ENCODE data around the gene TMEM79. TPM values are rescaled to one million over a fixed set of nuclear protein-coding genes. Genes with fewer than 3 reads are reported as not detected.

The TMEM79 gene
- total and polyA plus RNA-seq, 3 experiments from 2014 or later = 5.6 to 11.2 (median 10.8) TPM

DNA sequence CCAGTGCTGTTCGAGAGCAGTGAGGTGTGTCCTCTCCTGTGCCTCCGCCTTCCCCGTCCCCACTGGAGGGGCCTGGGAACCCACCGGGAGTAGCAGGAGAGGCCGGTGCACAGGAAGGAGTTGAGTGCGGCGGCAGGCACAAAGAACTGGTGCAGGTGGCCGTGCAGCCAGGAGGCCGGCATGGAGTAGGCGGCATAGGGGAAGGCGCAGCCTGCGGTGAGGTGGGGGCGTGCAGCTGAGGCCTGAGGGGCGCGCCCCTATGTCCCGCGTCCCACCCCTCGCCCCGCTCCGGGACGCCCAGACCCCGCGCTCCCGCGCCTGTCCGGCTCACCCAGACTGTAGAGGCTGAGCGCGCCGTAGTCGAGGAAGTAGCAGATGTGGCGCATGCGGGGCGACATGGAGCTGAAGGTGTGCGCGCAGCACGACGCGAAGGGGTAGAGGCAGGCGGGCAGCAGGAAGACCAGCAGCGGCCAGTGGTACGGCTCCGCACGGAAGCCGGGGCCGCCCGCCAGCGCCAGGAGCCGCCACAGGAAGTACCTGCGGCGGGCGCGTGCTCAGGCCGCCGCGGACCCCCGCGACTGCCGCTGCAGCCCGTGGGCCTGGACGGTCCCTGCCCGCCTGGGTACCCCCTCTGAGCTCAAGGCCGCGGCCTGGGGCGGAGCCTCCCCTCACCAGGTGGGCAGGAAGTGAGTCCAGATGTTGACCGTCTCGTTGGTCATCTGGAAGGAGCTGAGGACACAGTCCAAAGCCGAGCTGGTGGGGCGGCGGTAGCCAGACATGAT lies 38.5 kb upstream of the TMEM79 start:
- no peak overlapping the region for H3K27ac ChIP-seq (ENCODE audit: low read depth, low read length)
- no peaks in the 10 kb centered on the region for H3K9me3 Mint-ChIP-seq
- ChIA-PET CTCF (interaction anchor here (0.8 to 2.2 kb wide), 2 partner anchors 17 to 21 kb away, joined by 3 to 5 read pairs; no protein-coding TSS in a partner anchor), POLR2A (interaction anchor here (0.6 to 0.8 kb wide), 2 partner anchors 33 to 99 kb away, joined by 3 to 4 read pairs; partner anchors contain the start of gene PMF1)
- peaks cover 7% of the 10 kb centered on the region for H3K36me3 ChIP-seq (ENCODE audit: insufficient read depth, low read length)
- peak overlapping the region; percentile 78 to 94 (median 87) for H3K4me3 Mint-ChIP-seq
- H3K36me3 Mint-ChIP-seq = peaks cover 0 to 23% (median 2%) of the 10 kb centered on the region in 3 donors
- H3K27ac Mint-ChIP-seq = peak overlapping the region; percentile 46 to 89 (median 76)
- H3K4me3 ChIP-seq (ENCODE audit: low read length) = peak overlapping the region; percentile 63
- H3K9me3 ChIP-seq (ENCODE audit: low read length) = no peaks in the 10 kb centered on the region
- H3K27me3 Mint-ChIP-seq = peaks cover 0 to 1% of the 10 kb centered on the region in 2 donors
- peak; percentile 7 to 61 (median 22) for DNase-seq
- peaks cover 16% of the 10 kb centered on the region for H3K4me1 ChIP-seq (ENCODE audit: insufficient read depth, low read length)
- H3K4me1 Mint-ChIP-seq = peaks cover 15 to 21% (median 16%) of the 10 kb centered on the region in 3 donors
- no peaks in the 10 kb centered on the region for H3K27me3 ChIP-seq (ENCODE audit: insufficient read depth, low read length, poor library complexity, severe bottlenecking)

GRCh38 chr1:156246241-156246780 lies 37.8 kb upstream of the TMEM79 start:
- ChIA-PET POLR2A (interaction anchor here (1.2 kb wide), 1 partner anchor 36 kb away, joined by 3 read pairs; the partner anchor contains the start of gene SMG5), CTCF (interaction anchor here (0.8 to 2.2 kb wide), 2 partner anchors 17 to 21 kb away, joined by 3 to 5 read pairs; no protein-coding TSS in a partner anchor)
- Histone ChIP-seq H3K36me3 (ENCODE audit: insufficient read depth, low read length) (peaks cover 13% of the 10 kb centered on the region), H3K4me1 (ENCODE audit: insufficient read depth, low read length) (peaks cover 16% of the 10 kb centered on the region), H3K4me3 (ENCODE audit: low read length) (peak overlapping the region; percentile 63), H3K27me3 (ENCODE audit: insufficient read depth, low read length, poor library complexity, severe bottlenecking) (no peaks in the 10 kb centered on the region), H3K27ac (ENCODE audit: low read depth, low read length) (no peak overlapping the region), H3K9me3 (ENCODE audit: low read length) (no peaks in the 10 kb centered on the region)
- no peaks in the 10 kb centered on the region for H3K9me3 Mint-ChIP-seq
- peaks cover 0 to 1% of the 10 kb centered on the region in 2 donors for H3K27me3 Mint-ChIP-seq
- H3K4me1 Mint-ChIP-seq = peaks cover 15 to 21% (median 16%) of the 10 kb centered on the region in 3 donors
- no peak for DNase-seq
- peak overlapping the region; percentile 21 to 89 (median 59) for H3K27ac Mint-ChIP-seq
- H3K36me3 Mint-ChIP-seq = peaks cover 0 to 24% (median 0%) of the 10 kb centered on the region in 3 donors
- peak overlapping the region in 6 of 7 donors; percentile 50 to 77 (median 60) for H3K4me3 Mint-ChIP-seq

DNA sequence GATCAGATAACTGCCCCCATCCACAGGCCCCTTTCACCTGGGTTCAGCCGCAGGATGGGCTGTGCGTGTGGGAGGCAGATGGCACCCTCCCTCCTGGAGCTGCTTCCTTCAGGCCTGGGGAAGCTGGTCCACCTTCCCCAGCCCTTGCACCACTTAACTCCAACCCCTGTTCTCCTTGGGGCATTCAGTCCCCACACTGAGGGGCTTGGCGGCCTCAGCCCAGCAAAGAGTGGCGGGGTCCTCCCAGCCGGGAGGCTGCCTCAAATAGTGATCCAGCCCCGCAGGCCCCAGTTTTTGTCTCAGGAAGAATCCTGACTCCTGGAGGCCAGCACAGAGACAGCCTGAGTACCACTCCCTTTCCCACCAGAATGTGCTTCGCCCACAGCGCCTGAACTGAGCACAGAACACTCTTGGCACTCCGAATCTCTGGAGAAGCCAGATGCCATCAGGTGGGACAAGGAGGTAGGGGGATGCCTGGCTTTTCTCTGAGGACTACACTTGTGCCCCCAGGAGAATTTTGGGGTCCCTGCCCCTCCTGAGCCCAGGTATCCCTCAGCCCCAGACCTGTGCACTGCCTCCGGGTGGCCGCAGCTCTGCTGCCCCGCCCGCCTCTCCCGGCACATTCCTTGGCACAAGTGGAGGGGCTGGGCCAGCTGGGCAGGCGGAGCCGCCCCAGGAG lies 37.2 kb upstream of the TMEM79 start:
- Histone ChIP-seq H3K27me3 (ENCODE audit: insufficient read depth, low read length, poor library complexity, severe bottlenecking) (no peaks in the 10 kb centered on the region), H3K4me1 (ENCODE audit: insufficient read depth, low read length) (peaks cover 16% of the 10 kb centered on the region), H3K27ac (ENCODE audit: low read depth, low read length) (no peak overlapping the region), H3K4me3 (ENCODE audit: low read length) (no peak overlapping the region), H3K9me3 (ENCODE audit: low read length) (no peaks in the 10 kb centered on the region), H3K36me3 (ENCODE audit: insufficient read depth, low read length) (peaks cover 19% of the 10 kb centered on the region)
- H3K4me3 Mint-ChIP-seq = peak overlapping the region in 6 of 7 donors; percentile 40 to 68 (median 54)
- peaks cover 0 to 1% of the 10 kb centered on the region in 2 donors for H3K27me3 Mint-ChIP-seq
- no peaks in the 10 kb centered on the region for H3K9me3 Mint-ChIP-seq
- peak overlapping the region in 1 of 8 donors; percentile 89 for H3K27ac Mint-ChIP-seq
- peaks cover 15 to 21% (median 16%) of the 10 kb centered on the region in 3 donors for H3K4me1 Mint-ChIP-seq
- CTCF ChIA-PET = interaction anchor here (2.2 kb wide), 1 partner anchor 22 kb away, joined by 5 read pairs; no protein-coding TSS in a partner anchor
- peaks cover 0 to 30% (median 0%) of the 10 kb centered on the region in 3 donors for H3K36me3 Mint-ChIP-seq
- DNase-seq = no peak
- POLR2A ChIA-PET = interaction anchor here (1.2 kb wide), 1 partner anchor 35 kb away, joined by 3 read pairs; the partner anchor contains the start of gene SMG5

DNA sequence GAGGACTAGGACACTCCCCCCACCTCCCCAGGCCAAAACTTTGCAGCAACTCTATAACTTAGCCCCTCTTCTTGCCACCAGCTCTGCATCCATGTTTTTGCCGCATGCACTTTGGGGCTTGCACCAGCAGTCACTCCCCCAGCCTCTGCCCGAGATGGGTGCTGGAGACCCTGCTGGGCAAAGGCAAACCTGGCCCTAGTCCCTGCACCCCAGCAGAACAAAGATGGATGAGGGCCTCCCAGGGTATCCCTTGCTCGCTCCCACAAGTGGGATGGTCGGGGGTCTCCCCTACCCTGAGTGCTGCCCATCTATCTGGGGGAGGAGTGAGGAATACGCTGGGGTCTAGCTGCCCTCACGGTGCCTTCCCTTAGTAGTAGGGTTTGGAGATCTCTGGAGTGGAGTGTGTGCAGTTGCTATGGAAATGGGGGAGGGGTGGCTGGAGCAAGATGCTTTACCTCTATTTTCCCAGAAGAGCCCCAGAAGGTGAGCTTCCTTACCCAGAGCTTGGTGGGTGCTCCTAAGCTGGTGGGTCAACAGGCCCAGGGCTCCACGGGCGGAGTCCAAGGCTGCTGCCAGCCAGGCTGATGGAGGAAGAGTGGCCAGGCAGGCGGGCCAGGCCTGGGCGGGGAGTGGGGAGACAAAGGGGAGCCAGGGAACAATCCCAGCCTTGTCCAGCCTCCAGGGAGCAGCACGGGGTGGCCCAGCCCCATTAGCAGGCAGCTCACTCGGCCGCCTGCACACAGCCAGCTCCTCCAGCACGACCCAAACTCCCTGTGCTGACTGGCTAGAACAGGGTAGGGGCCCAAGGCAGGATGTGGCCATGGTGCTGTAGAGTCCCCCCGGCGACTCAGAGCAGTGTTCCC lies 36.4 kb upstream of the TMEM79 start, which contains the start of gene PAQR6:
TSS of gene PAQR6 (minus strand) at position 597 of the 863 bp plus-strand sequence. CDS start 1,325 bp downstream, outside the sequence.
- peaks cover 15 to 21% (median 16%) of the 10 kb centered on the region in 3 donors for H3K4me1 Mint-ChIP-seq

DNA sequence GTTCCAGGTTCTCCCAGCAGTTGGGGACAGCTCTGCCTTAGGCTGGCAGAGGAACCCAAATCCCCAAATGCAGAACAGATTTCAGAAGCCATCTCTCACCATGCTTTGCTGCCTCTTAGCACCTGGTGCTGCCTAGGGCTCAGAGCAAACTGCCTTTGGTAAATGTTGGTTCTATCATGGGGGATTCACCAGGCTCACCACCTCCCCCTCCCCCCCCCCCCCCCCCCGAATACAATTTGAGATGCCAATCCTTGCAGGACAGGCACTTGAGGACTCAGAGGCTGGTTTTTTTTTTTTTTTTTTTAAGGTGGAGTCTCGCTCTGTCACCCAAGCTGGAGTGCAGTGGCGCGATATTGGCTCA lies 35.8 kb upstream of the TMEM79 start:
- no peak for DNase-seq
- POLR2A ChIA-PET = no interaction called here
- peaks cover 0 to 1% of the 10 kb centered on the region in 2 donors for H3K27me3 Mint-ChIP-seq
- CTCF ChIA-PET = no interaction called here
- no peaks in the 10 kb centered on the region for H3K9me3 Mint-ChIP-seq
- H3K9me3 ChIP-seq (ENCODE audit: low read length) = no peaks in the 10 kb centered on the region
- H3K36me3 Mint-ChIP-seq = peaks cover 0 to 44% (median 7%) of the 10 kb centered on the region in 3 donors
- peaks cover 15 to 21% (median 16%) of the 10 kb centered on the region in 3 donors for H3K4me1 Mint-ChIP-seq
- peaks cover 33% of the 10 kb centered on the region for H3K36me3 ChIP-seq (ENCODE audit: insufficient read depth, low read length)
- H3K27ac ChIP-seq (ENCODE audit: low read depth, low read length) = no peak overlapping the region
- H3K4me1 ChIP-seq (ENCODE audit: insufficient read depth, low read length) = peaks cover 16% of the 10 kb centered on the region
- H3K27ac Mint-ChIP-seq = peak overlapping the region in 1 of 8 donors; percentile 70
- peak overlapping the region in 2 of 7 donors; percentile 50 to 55 for H3K4me3 Mint-ChIP-seq
- no peak overlapping the region for H3K4me3 ChIP-seq (ENCODE audit: low read length)
- no peaks in the 10 kb centered on the region for H3K27me3 ChIP-seq (ENCODE audit: insufficient read depth, low read length, poor library complexity, severe bottlenecking)

More for the DNA sequence above, 36.4 kb upstream of the TMEM79 start, which contains the start of gene PAQR6:
- H3K27ac Mint-ChIP-seq = peak within 1 kb of the TSS in 6 of 8 donors; percentile 17 to 70 (median 43)
- peaks cover 0 to 1% of the 10 kb centered on the region in 2 donors for H3K27me3 Mint-ChIP-seq
- no peak for DNase-seq
- Histone ChIP-seq H3K36me3 (ENCODE audit: insufficient read depth, low read length) (peaks cover 27% of the 10 kb centered on the region), H3K9me3 (ENCODE audit: low read length) (no peaks in the 10 kb centered on the region), H3K4me1 (ENCODE audit: insufficient read depth, low read length) (peaks cover 16% of the 10 kb centered on the region), H3K27me3 (ENCODE audit: insufficient read depth, low read length, poor library complexity, severe bottlenecking) (no peaks in the 10 kb centered on the region), H3K27ac (ENCODE audit: low read depth, low read length) (no peak within 1 kb of the TSS), H3K4me3 (ENCODE audit: low read length) (no peak within 1 kb of the TSS)
- H3K4me3 Mint-ChIP-seq = peak within 1 kb of the TSS in 6 of 7 donors; percentile 9 to 56 (median 48)
- ChIA-PET CTCF (no interaction called here), POLR2A (interaction anchor here (1.2 kb wide), 1 partner anchor 34 kb away, joined by 3 read pairs; the partner anchor contains the start of gene SMG5)
- peaks cover 0 to 38% (median 3%) of the 10 kb centered on the region in 3 donors for H3K36me3 Mint-ChIP-seq
- H3K9me3 Mint-ChIP-seq = no peaks in the 10 kb centered on the region

DNA sequence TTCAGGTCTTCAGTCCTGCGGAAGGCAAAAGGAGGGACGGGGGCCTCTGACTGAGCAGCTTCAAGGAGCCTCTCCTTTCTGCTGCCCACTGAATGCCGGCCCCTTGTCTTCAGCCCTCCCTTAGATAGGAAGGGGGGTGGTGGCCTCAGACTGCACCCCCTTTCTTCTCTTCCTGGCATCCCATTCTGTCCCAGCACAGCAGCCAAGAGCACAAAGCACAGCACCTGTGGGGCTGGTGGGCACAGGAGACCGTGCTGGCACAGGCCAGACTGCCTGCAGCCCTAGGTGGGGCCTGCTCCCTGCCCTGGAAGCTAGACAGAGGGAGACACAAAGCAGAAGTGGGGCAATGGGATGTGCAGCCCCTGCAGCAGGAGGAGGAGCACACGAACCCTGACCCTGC lies 34.5 kb upstream of the TMEM79 start:
- peaks cover 44% of the 10 kb centered on the region for H3K36me3 ChIP-seq (ENCODE audit: insufficient read depth, low read length)
- ChIA-PET CTCF (no interaction called here), POLR2A (no interaction called here)
- Mint-ChIP-seq H3K9me3 (no peaks in the 10 kb centered on the region), H3K36me3 (peaks cover 0 to 55% (median 9%) of the 10 kb centered on the region in 3 donors), H3K4me3 (peak overlapping the region in 1 of 7 donors; percentile 54), H3K27me3 (peaks cover 0 to 1% of the 10 kb centered on the region in 2 donors), H3K4me1 (peaks cover 15 to 19% (median 18%) of the 10 kb centered on the region in 3 donors), H3K27ac (peak overlapping the region in 5 of 8 donors; percentile 10 to 38 (median 36))
- DNase-seq = no peak
- no peaks in the 10 kb centered on the region for H3K27me3 ChIP-seq (ENCODE audit: insufficient read depth, low read length, poor library complexity, severe bottlenecking)
- H3K9me3 ChIP-seq (ENCODE audit: low read length) = no peaks in the 10 kb centered on the region
- peaks cover 16% of the 10 kb centered on the region for H3K4me1 ChIP-seq (ENCODE audit: insufficient read depth, low read length)
- no peak overlapping the region for H3K4me3 ChIP-seq (ENCODE audit: low read length)
- H3K27ac ChIP-seq (ENCODE audit: low read depth, low read length) = no peak overlapping the region

GRCh38 chr1:156251527-156251926 lies 32.6 kb upstream of the TMEM79 start:
- DNase-seq = no peak
- Mint-ChIP-seq H3K9me3 (no peaks in the 10 kb centered on the region), H3K27ac (peak overlapping the region in 3 of 8 donors; percentile 14 to 76 (median 40)), H3K4me3 (no peak overlapping the region), H3K36me3 (peaks cover 0 to 64% (median 15%) of the 10 kb centered on the region in 3 donors), H3K27me3 (no peaks in the 10 kb centered on the region), H3K4me1 (peaks cover 0 to 4% (median 4%) of the 10 kb centered on the region in 3 donors)
- no peak overlapping the region for H3K4me3 ChIP-seq (ENCODE audit: low read length)
- ChIA-PET CTCF (interaction anchor here (1.0 kb wide), 1 partner anchor 27 kb away, joined by 4 read pairs; no protein-coding TSS in a partner anchor), POLR2A (no interaction called here)
- no peaks in the 10 kb centered on the region for H3K9me3 ChIP-seq (ENCODE audit: low read length)
- H3K27ac ChIP-seq (ENCODE audit: low read depth, low read length) = no peak overlapping the region
- H3K27me3 ChIP-seq (ENCODE audit: insufficient read depth, low read length, poor library complexity, severe bottlenecking) = no peaks in the 10 kb centered on the region
- H3K4me1 ChIP-seq (ENCODE audit: insufficient read depth, low read length) = peaks cover under 1% of the 10 kb centered on the region
- H3K36me3 ChIP-seq (ENCODE audit: insufficient read depth, low read length) = peaks cover 53% of the 10 kb centered on the region
